ENCODE results near the gene NGEF. TPM values are rescaled to one million over a fixed set of nuclear protein-coding genes. Genes with fewer than 3 reads are reported as not detected.

NGEF gene
- total RNA-seq, 4 donors from 2014 or later: 14.4 to 25.0 (median 17.9) TPM

- DNase-seq (ENCODE audit: low spot score in 2 of 2): peak in 1 of 2 donors; percentile 54
- WGBS: 85% methylated on average over 4 of the region's 8 CpGs
Measured at GRCh38 chr2:232893834-232894233, 119.2 kb downstream of the NGEF start.

GRCh38 chr2:232892843-232893242 lies 120.2 kb downstream of the NGEF start:
- no peaks in the 10 kb centered on the region for H3K36me3 ChIP-seq
- no peak for TF ChIP-seq EP300 (IDR thresholded peaks at IDR 0.05)
- no peak for TF ChIP-seq POLR2A (IDR thresholded peaks at IDR 0.05)
- TF ChIP-seq POLR2AphosphoS5 (IDR thresholded peaks at IDR 0.05): no peak
- no peak for TF ChIP-seq CTCF (IDR thresholded peaks at IDR 0.05)
- H3K9me3 ChIP-seq: no peaks in the 10 kb centered on the region
- no peaks in the 10 kb centered on the region for H3K27me3 ChIP-seq
- 97% methylated on average over 12 of the region's 20 CpGs for WGBS
- H3K27ac ChIP-seq: no peak overlapping the region
- no peak overlapping the region for H3K4me3 ChIP-seq
- H3K4me1 ChIP-seq: peaks cover 15% of the 10 kb centered on the region
- peak; percentile 56 to 72 for DNase-seq (ENCODE audit: low spot score in 2 of 2)

More at GRCh38 chr2:232893834-232894233, 119.2 kb downstream of the NGEF start:
- H3K9me3 ChIP-seq: no peaks in the 10 kb centered on the region
- H3K36me3 ChIP-seq: no peaks in the 10 kb centered on the region
- TF ChIP-seq POLR2A (IDR thresholded peaks at IDR 0.05) (no peak), POLR2AphosphoS5 (IDR thresholded peaks at IDR 0.05) (no peak), CTCF (IDR thresholded peaks at IDR 0.05) (no peak), EP300 (IDR thresholded peaks at IDR 0.05) (no peak)
- no peak overlapping the region for H3K27ac ChIP-seq
- H3K27me3 ChIP-seq: no peaks in the 10 kb centered on the region
- no peak overlapping the region for H3K4me3 ChIP-seq
- H3K4me1 ChIP-seq: peaks cover 15% of the 10 kb centered on the region

GRCh38 chr2:232892221-232892620 lies 120.8 kb downstream of the NGEF start:
- DNase-seq (ENCODE audit: low spot score in 2 of 2): peak in 1 of 2 donors; percentile 63

GRCh38 chr2:232891621-232892071 lies 121.4 kb downstream of the NGEF start:
- 45% methylated on average over 10 of the region's 11 CpGs for WGBS
- Histone ChIP-seq H3K4me3 (no peak overlapping the region), H3K4me1 (peaks cover 15% of the 10 kb centered on the region), H3K27ac (no peak overlapping the region), H3K27me3 (no peaks in the 10 kb centered on the region), H3K9me3 (no peaks in the 10 kb centered on the region), H3K36me3 (peaks cover 3% of the 10 kb centered on the region)
- DNase-seq (ENCODE audit: low spot score in 2 of 2): peak in 1 of 2 donors; percentile 61
- TF ChIP-seq POLR2AphosphoS5 (IDR thresholded peaks at IDR 0.05) (no peak), EP300 (IDR thresholded peaks at IDR 0.05) (no peak), CTCF (IDR thresholded peaks at IDR 0.05) (no peak), POLR2A (IDR thresholded peaks at IDR 0.05) (no peak)

More at GRCh38 chr2:232892221-232892620, 120.8 kb downstream of the NGEF start:
- TF ChIP-seq POLR2A (IDR thresholded peaks at IDR 0.05): no peak
- peaks cover 3% of the 10 kb centered on the region for H3K36me3 ChIP-seq
- no peaks in the 10 kb centered on the region for H3K27me3 ChIP-seq
- H3K27ac ChIP-seq: no peak overlapping the region
- no peak overlapping the region for H3K4me3 ChIP-seq
- WGBS: 92% methylated on average over 13 of the region's 13 CpGs
- no peaks in the 10 kb centered on the region for H3K9me3 ChIP-seq
- H3K4me1 ChIP-seq: peaks cover 15% of the 10 kb centered on the region

GRCh38 chr2:232890896-232891601 lies 122.0 kb downstream of the NGEF start:
- Histone ChIP-seq H3K4me1 (peaks cover 17% of the 10 kb centered on the region), H3K27ac (peak overlapping the region; percentile 5), H3K9me3 (no peaks in the 10 kb centered on the region), H3K27me3 (no peaks in the 10 kb centered on the region), H3K4me3 (peak overlapping the region; percentile 15), H3K36me3 (peaks cover 3% of the 10 kb centered on the region)
- no peak for TF ChIP-seq POLR2A (IDR thresholded peaks at IDR 0.05)
- no peak for TF ChIP-seq POLR2AphosphoS5 (IDR thresholded peaks at IDR 0.05)
- no peak for TF ChIP-seq CTCF (IDR thresholded peaks at IDR 0.05)
- no peak for TF ChIP-seq EP300 (IDR thresholded peaks at IDR 0.05)
- 57% methylated on average over 23 of the region's 23 CpGs for WGBS
- peak; percentile 64 to 80 for DNase-seq (ENCODE audit: low spot score in 2 of 2)

Measured in suprapubic skin (tissue), 4 donors.